HuH-7.5 (cell line): ENCODE results near the gene LRMDA.

Source experiments
- DNase-seq: peaks from one replicate; pipeline ENCODE4 v3.0.0; 2011; ENCODE audit warnings: low spot score

LRMDA gene

DNA sequence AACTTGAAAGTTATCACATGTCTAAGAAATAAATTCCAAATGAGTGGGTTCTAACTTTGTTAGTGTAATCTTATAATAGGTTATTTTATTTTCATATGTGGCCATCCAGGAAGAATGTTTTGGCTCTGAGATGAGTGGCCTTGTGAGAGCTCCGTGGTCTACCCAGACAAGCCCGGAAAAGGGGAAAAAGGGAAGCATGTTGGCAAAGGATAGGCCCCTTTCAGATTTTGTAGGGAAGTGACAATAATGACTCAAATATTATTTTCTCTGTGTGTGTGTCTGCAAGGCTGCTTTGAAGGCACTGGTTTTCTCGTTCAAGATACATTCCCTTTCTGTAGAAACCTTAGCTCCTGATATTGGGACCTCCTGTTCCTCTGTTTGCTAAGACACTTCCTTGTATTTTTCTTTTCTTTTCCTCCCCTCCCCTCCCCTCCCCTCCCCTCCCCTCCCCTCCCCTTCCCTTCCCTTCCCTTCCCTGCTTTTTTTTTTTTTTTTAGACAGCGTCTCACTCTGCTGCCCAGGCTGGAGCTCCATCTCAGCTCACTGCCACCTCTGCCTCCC, 240.8 kb downstream of the LRMDA start:
- no peak for DNase-seq

DNA sequence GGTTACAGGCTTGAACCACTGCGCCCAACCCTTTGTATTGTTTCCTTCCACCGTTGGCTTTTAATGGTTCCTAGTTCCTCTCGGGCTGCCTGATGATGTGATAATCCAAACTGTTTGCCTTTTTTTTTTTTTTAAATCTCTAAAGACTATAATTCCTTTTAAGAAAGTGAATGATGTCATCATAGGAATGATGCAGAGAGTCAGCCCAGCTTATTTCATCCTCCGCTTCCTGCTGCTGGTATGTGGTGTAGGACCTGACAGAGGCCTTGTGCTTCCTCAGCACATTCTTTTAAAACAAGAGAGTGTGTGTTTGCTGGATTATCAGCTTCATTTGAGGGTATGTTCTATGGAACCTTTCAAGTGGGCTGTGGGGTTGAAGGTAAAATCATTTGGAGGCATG, 241.4 kb downstream of the LRMDA start:
- DNase-seq: no peak

DNA sequence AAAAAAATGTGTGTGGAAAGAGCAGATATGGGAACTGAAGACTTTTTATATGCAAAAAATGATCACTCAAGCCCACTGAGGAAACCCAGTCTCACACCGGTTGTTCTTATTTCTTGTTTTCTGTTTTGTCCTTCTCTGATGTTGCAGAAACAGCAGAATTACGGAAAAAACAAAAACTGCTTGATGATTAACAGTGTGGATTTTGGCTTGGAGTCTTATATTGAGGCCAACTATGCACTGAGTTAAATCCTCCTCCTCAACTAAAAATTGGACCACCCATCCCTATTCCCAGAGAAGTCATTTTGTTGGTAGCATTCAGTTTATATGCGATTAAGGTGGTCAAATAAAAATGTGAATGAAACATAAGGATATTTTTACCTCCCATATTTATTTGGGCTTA, 246.1 kb downstream of the LRMDA start:
- DNase-seq: no peak

DNA sequence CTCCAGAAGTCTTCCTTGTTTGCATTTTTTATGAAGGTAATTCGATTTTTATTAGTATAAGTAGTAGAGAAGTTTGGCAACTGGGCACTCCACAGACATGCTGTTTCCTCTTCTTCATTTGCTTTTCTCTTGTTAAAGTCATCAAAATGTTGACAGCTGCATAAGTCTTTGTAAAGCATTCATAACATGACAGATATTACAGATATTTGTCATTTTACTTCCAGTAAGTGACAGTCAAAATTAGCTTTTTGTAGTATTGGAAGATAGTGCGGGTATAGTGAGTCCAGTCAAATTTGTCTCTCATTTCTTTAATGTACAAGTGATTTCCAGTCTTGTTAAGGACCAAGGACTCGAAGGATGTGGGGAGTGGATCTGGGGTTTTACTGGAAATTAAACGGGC, 247.1 kb downstream of the LRMDA start:
- DNase-seq: no peak

DNA sequence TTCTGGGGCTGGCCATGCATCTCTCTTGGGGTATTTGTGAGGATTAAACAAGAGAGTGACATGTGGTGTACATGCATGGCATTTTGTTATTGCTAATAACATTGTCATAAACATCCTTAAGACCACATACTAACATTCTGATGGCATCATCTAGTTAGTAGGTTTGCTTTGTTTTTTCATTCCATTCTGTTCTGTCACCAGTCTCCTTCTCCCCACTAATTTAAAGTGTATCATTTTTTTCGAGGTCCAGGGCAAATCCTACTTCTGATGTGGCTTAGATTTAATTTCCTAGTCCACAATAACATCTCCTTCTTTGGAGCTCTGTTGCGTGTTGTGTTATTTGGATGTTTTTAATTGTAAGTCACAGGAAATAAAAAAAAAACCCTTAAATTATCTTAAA, 248.1 kb downstream of the LRMDA start:
- DNase-seq: no peak

DNA sequence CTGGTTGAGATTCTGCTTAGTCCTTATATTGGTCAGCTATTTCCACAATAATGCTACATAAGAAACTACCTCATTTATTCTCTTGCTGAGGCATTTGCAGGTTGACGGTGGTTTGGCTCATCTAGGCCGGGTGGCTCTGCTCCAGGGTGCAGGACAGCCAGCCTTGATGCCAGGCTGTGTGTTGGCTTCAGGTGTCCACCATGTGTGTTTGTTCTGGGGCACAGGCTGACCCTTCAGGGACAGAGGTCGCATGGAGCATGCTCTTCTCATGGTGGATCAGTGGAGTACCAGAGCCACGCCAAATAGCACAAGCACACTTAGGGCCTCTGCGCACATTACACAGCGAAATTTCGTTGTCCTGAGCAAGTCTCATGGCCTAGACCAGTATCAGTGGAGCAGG, 249.9 kb downstream of the LRMDA start:
- DNase-seq: no peak

DNA sequence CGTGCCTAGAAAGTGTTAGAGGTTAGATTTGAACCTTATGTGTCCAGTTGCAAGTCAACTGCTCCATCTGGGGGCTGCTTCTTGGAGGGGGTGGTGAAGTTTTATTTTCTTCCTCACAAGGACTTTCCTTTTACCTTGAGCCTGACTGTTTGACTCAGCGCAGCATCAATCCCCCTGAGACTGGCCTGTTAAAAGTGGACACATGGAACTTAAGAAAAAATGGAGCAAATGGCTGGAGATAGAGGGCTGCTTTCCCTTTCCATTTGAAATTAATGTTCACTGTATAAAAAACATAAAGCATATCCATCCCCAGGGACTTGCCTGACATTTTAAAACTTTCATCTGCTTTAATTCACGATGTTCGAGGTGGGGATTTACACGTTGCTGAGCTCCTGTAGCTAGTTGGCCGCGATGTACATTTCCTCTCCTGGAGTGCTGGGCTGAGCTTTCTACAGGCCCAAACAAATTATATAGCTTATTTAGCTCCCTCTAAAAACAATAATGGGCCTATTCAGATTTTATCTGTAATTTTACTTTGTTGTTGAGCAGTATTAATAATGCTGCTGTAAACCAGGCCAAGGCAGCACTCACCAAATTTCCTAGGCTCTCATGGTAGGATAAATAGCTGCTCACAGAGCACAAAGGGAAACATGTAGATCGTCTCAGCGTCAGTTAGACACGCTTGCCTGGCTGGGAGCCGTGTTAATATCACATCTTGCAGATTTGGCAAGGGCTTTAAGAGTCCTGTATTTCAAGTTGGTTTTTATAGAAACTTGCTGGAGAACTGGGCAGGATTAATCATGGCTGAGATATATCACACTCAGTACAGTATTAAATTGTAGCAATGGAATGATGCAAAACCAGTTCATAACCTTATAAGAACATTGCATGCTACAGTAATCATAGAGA, 251.5 kb downstream of the LRMDA start:
- no peak for DNase-seq

DNA sequence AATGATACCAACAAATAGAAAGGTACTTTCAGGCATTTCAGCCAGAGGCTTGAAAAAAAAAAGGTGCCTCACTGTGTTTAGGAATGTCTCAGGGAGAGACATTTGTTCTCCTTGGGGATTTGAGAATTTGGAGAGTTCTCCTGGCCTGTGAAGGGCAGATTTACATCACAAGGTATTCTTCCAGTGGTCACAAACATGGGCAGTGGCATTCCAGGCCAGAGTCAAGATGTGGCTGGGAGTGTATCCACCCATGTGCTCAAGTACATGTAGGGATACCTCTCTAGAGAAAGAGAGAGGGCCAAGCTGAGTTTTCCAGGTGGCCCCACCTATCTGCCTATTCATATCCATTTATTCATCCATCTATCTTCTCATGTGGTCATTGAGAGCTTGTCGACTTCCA, 253.8 kb downstream of the LRMDA start:
- DNase-seq: no peak

DNA sequence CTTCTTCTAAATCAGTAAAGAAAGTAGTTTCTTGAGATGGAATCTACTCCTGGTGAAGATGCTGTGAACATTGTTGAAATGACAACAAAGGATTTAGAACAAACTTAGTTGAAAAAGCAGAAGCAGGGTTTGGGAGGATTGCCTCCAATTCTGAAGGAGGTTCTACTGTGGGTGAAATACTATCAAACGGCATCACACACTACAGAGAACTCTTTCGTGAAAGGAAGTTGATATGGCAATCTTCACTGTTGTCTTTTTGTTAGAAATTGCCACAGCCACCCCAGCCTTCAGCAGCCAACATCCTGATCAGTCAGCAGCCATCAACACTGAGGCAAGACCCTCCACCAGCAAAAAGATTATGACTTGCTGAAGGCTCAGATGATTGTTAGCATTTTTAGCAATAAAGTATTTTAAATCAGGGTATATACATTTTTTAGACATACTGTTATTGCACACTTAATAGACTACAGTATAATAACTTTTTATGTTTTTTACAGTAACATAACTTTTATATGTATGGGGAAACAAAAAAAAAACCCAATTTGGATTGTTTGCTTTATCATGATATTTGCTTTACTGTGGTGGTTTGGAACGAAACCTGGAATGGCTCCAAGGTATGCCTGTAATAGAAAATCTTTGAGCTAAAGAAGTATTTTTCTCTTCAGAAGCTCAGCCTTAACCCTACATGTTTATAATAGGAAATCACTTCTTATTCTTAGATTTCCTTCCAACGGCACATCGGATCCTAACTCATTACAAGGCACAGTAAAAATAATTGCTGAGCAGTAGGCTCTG, 257.3 kb downstream of the LRMDA start:
- DNase-seq: no peak

DNA sequence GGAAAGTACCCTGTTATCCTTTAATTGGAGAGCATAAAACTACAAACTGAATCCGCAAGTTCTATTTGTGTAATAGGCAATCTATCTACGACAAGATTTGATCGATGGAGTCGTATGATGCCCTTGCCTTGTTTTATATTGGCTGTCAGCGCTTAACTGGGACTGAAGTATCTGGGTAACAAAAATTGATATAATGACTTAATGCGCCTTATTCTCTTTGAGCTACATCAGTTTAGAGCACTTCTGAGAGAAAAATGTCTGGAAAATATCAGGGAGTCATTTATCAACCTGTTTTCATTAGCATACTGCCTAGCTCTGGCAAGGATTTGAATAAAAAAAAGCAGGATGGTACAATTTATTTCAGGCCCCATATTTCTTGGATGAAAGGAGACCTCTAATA, 262.1 kb downstream of the LRMDA start:
- DNase-seq: no peak

DNA sequence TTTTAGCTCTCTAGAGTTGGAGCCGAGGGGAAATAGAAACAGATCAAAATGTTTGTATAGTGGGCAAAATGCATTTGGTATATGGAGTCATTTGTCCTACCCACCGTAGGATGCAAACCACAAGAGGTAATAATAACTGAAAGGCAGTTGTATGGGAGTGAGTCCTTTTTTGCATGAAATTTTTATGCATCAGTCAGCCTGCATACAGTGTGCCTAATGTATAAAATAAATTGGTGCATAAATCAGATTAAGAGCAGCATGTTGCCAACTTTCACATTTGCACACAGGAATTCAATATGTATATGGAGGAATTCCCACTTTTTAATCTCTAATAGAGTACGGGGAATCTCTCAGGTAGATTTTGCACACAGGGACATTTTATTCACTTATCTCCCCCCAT, 262.8 kb downstream of the LRMDA start:
- DNase-seq: no peak

DNA sequence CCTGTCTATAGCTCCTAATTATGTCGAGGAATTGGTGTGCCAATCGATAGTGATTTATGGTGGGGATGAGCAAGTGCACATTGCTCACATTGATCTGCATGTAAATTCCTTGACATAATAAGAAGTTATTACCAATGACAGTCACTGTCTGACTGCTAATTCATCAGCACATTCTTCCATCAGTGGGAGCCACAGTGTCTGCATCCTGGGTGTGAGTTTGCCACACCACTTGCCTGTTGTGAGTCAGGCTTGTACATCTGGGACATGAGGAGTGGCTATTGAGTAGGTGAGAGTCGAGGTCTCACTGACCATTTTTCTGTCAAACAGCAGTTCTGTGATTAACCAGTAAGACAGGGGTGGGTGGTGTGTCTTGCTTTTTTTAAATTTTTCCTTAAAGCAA, 263.4 kb downstream of the LRMDA start:
- DNase-seq: no peak

DNA sequence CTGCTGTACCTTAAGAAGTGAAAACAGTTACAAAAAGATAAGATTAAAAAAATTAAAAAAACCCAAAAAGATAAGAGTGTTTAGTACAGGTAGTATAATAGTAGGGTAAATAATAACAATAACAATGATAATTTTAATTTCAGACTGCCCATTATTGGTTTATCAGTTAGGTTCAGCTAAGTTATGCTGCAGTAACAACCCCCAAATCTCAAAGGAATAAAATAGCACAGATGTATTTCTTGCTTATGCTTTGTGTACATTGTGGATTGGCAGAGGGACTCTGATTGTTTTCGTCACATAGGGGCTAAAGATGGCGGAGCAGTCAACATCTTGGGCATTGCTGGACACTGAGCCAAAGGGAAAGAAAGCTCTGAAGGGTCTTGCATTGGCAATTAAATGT, 264.6 kb downstream of the LRMDA start:
- DNase-seq: no peak

DNA sequence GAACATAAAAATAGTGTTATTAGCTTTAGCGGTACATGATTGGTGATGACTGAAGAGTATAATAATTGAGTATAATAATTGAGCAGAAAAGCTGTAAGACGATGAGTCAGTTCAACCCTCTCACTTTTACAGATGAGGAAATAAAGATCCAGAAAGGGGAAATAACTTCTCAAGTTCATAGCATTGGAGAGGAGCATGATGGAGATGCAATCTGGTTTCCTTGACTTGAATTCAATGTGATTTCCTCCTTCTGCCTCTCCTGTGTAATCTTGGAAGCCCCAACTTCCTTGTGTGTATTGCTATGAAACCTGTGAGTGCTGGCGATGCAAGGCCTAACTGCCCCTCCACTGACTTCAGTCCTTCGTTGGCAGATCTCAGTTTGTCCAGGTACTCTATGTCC, 265.1 kb downstream of the LRMDA start:
- no peak for DNase-seq

DNA sequence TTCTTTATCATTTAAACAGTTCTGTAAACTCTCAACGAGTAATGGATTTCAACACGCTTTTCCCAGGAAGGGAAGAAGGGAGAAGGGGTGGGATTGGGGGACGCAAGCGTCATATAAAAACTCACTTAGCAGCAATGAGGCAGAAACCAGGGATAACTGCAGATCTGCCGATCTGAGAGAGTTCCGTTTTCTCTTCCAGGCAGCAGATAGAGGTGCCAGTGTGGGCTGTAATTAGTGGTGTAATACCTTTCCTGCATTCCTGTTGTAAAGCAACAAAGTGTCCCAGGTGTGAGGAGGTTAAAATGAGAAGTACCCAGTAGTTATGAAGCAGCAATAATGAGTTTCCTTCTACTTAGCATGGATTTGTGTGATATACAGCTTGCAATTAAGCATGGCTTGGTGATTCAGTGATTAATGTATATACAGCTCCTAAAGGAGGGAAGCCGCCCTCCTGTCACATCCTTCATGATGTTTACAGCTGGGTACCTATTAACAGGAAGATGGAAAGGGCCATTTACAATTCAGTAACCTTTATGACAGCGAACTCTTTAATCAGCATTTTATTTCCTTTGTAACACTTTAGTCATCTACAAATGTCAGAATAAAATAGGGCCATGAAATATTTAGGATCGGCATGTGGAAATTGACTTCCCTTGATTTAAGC, 271.9 kb downstream of the LRMDA start:
- DNase-seq: no peak

DNA sequence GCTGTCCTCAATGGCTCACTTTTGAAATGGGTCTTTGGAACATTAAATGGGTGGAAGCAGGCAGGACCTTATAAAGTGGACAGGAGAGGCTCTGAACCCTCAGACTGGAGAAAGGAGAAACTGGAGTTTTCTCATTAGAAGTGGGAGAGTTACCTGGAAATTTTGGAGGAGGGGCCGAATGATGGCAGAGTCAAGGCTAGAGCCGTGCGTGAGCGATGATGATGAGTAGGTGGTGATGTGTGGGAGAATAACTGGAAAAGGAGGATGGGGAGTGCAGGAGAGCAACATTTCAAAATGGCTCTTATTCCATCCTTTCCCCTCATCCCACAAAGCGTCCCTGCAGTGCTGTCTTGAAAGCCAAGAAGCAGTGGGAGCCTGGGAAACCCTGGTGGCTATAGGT, 274.0 kb downstream of the LRMDA start:
- DNase-seq: no peak

DNA sequence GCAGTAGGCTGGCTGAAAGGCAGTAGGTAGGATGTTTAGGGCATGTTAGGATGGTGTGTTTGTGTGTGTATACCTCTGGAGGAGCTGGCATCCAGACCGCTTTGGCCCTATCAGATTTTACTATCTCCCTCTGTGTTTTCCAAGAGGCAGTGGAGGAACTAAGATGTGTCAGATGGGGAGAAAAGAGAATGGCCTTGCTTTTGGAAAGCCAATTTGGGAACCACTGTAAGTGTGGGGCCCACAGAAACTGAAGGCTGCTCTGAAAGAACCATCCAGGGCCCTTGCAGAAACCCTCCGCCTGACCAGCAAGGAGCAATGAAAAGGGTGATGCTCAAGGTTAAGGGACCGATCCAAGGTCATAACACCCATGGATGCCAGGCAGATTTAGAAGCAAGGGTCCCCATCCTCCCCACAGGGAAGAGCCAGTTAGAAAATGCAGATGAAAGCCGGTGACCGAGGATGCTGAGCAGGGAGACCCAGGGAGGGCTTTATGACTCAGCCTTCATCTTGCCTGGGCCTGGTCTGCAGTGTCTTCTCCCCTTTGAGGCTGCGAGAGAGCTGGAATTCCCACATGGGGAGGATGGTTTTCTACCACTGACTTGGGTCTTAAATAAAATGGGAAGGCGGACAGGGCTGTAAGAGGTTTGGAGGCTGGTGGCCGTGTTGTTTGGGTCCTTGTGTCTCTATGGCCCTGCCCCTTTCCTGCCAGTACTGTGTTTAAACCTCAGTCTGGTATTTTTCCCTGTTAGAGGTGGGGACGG, 275.8 kb downstream of the LRMDA start:
- no peak for DNase-seq

DNA sequence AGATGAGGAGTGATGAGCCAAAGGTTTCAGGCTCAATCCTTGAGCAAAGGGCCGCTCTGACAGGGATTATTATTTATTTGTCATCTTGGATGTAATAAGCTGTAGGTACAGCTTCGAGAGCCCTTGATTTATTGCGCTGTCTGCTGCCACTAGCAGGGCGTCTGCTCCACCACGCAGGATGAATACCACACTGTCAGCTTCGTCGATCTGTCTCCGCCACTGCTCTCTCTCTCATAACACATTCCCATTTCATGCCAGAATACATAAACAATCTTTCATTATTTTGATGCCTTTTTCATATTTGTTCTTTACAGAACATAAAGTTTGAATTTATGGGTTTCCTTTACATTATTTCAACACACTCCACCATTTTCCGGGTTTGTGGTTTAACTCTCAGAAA, 276.6 kb downstream of the LRMDA start:
- no peak for DNase-seq

DNA sequence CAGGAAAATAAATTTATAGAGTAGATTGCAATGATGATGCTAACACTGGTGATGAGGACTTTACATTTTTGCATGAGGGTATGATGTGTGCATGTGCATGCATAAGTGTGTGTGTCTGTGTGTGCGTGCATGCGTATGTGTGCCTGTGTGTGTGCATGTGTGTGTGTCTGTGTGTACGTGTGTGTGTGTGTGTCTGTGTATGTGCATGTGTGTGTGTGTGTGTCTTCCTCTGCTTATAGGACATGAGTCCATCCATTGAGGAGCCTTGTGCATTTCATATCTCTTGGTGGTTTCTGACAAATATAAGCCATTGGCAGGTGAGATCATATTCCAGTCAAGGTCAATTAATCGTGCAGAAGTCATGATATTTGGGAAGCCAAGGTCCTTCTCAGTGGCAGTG, 277.8 kb downstream of the LRMDA start:
- DNase-seq: no peak

DNA sequence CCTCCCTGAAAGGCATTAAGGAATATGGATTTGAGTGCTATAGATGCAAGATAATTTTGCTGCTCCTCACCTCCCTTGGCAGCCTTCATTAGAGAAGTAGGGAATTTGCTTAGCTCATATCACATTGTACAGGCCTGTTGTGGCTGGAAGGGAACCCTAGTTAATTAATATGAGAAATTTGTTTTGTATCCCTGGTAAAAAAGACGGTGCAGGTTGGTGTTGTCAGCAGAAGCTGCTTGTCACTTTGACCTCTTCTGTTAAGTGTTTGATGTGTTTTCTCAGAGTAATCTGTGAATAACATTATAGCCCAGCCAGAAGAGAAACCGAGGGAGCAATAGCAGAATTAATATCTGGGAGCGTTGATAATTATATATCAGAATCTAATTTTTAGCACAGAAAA, 278.4 kb downstream of the LRMDA start:
- no peak for DNase-seq

DNA sequence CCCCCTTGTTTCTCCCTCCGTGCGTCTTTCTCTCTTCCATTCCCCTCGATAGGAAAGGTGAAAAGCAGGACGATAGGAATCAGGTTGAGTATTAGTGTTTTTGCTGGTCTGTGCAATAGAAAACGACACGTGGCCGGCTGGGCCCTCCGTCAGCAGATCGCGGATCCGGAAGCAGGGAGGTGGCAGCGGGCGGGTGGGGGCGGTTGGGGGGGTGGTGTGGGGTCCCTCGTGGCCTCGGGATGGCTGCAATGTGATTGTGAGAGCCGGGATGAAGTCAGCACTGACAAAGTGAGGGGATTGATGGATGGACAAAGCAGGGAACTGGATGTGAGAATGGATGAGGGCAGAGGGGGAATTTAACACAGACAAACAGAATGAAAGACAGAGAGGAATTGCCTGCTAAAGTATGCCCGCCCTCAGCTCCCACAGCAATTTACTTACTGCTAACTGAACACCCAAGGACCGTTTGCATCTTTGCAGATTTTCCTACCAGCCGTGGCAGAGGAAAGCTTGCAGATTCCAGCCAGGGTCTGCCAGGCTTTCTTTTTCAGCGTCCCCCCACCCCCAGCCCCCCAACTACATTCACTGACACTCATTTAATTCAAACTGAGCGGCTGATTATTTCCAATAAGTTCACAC, 280.9 kb downstream of the LRMDA start:
- no peak for DNase-seq
